Body of pancreas (tissue), 4 donors: ENCODE measurements around the gene NDUFV3. TPM values are rescaled to one million over a fixed set of nuclear protein-coding genes. Genes with fewer than 3 reads are reported as not detected.

Experiments
- ATAC-seq: fragments of 150-250 bp; one replicate; pipeline ENCODE4 v1.9.1; 2016
- DNase-seq, 4 donors: peaks; one replicate each; pipeline ENCODE4 v3.0.0-alpha.2; 2019
- H3K27ac ChIP-seq, 4 donors: fragments of 200-600 bp; sonication (generic); 1 replicate in 3 of 4; 2 replicates in 1 of 4; pipeline versions ENCODE4 v1.5.1 to v1.6.1; 2016 to 2019; ENCODE audit warnings: mild to moderate bottlenecking in 1 of 4, mixed read lengths in 1 of 4, moderate library complexity in 1 of 4
- H3K27me3 ChIP-seq, 2 donors: fragments of 200-600 bp; sonication (generic); one replicate each; pipeline ENCODE4 v1.6.0; 2016; ENCODE audit warnings: mild to moderate bottlenecking in 1 of 2
- H3K36me3 ChIP-seq, 2 donors: fragments of 200-600 bp; sonication (generic); replicated peaks in 1 of 2; 2 replicates each; pipeline ENCODE4 v1.5.1; 2016; ENCODE audit warnings: low read depth in 2 of 2; ENCODE audit not compliant: insufficient read depth in 1 of 2
- H3K4me1 ChIP-seq: fragments of 200-600 bp; sonication (generic); one replicate; pipeline ENCODE4 v1.6.0; 2016
- H3K4me3 ChIP-seq, 2 donors: fragments of 200-600 bp; sonication (generic); 1 replicate in 1 of 2; 2 replicates in 1 of 2; pipeline ENCODE4 v1.5.1; 2016 to 2019
- H3K9me3 ChIP-seq, 3 donors: fragments of 200-600 bp; sonication (generic); 1 replicate in 2 of 3; 2 replicates in 1 of 3; pipeline ENCODE4 v1.5.1; 2016
- CTCF ChIP-seq, 7 experiments: fragments of 450-650 bp in 4 of 7; fragments of 200-600 bp in 3 of 7; sonication (generic) in 3 of 7; IDR thresholded peaks; one replicate each; pipeline ENCODE4 v1.5.1; 2016 to 2019; ENCODE audit warnings: antibody characterized with exemption in 7 of 7
- POLR2A ChIP-seq, 3 donors: fragments of 450-650 bp; IDR thresholded peaks; one replicate each; pipeline ENCODE4 v1.6.1; 2016; ENCODE audit warnings: antibody characterized with exemption in 3 of 3, mild to moderate bottlenecking in 2 of 3
- WGBS, 2 donors: methylation state at CpG; one replicate each; pipeline ENCODE4 v1.1.5; 2017; 5-methylcytosine and 5-hydroxymethylcytosine counted together
- intact Hi-C: fragments of 100-400 bp; cut with DNase I; formaldehyde crosslinking; loops from one replicate; pipeline ENCODE4 v1.15.1; 2023
- total RNA-seq, 2 donors: library from RNA; depleted of rRNA; stranded (reverse); fragments of >200 nt; gene quantifications; one replicate each; pipeline ENCODE4 v1.1.0, GENCODE V29; 2016

NDUFV3 gene
- total RNA-seq, 2 donors from 2014 or later, result 42.3 to 55.0 TPM

DNA sequence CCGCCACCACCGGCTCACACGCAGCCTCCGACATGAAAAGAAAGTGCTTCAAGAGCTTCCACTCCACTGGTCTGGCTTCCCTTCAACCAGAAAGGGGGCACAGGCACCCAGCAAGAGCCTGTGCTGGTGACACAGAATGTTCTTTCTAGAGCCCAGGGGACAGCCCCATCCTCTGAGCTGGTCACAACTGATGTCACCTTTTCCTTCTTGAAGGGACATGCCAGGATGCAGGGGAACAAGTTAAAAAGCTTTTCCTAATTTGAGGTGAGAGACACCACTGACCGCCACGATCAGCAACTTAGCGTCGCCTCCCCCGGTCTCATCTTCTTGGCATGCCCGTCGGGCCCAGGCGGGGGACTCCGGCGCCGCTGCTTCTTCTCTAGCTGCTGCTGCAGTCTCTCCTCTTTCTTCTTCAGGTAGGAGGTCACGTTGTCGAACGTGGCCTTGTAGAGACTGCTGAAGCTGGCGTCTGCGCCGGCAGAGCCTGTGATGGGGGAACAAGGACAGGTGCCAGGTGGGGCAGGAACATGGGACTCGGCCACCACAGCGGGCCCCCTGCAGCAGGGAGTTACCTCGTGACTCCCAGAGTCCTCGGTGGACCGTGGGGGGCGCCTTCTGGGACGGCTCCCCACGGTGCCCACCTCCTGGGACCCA is 43.2 kb upstream of the NDUFV3 start:
- H3K4me1 ChIP-seq, result no peaks in the 10 kb centered on the region
- TF ChIP-seq CTCF (IDR thresholded peaks at IDR 0.05), result no peak
- no peak for TF ChIP-seq POLR2A (IDR thresholded peaks at IDR 0.05)
- intact Hi-C loops, result no loop called here
- no peaks in the 10 kb centered on the region for H3K9me3 ChIP-seq
- peaks cover 0 to 39% of the 10 kb centered on the region in 2 donors for H3K36me3 ChIP-seq
- 87 to 97% methylated on average over 22 to 23 of the region's 29 CpGs for WGBS, 2 donors
- no peak for ATAC-seq
- H3K27me3 ChIP-seq, result no peaks in the 10 kb centered on the region
- H3K27ac ChIP-seq, result no peak overlapping the region
- DNase-seq, result no peak
- no peak overlapping the region for H3K4me3 ChIP-seq

DNA sequence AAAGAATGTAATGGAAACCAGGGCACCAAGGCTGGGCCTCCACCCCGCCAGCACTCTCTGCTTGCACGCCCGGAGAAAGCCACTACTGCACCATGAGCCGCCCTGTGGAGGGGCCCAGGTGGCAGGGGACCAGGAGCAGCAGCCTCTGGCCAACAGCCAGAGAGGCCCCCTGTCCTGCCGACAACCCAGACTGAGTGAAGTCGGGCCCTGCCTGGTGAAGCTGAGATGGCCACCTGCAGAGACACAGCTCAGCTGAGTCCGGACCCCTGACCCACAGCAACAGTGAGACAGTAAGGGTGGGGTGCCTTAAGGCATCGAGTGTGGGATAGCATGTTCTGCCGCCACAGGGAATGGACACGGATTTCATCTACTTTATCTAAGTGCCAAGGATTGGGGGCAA is 42.6 kb upstream of the NDUFV3 start:
- Histone ChIP-seq H3K36me3 (peaks cover 5 to 45% of the 10 kb centered on the region in 2 donors), H3K27ac (no peak overlapping the region), H3K4me1 (no peaks in the 10 kb centered on the region), H3K27me3 (no peaks in the 10 kb centered on the region), H3K9me3 (no peaks in the 10 kb centered on the region), H3K4me3 (no peak overlapping the region)
- no peak for DNase-seq
- 86 to 94% methylated on average over 6 to 10 of the region's 10 CpGs for WGBS, 2 donors
- no peak for TF ChIP-seq CTCF (IDR thresholded peaks at IDR 0.05)
- TF ChIP-seq POLR2A (IDR thresholded peaks at IDR 0.05), result no peak
- intact Hi-C loops, result no loop called here
- ATAC-seq, result no peak

- no peak for ATAC-seq
- Histone ChIP-seq H3K36me3 (peaks cover 8 to 48% of the 10 kb centered on the region in 2 donors), H3K4me1 (no peaks in the 10 kb centered on the region), H3K4me3 (no peak overlapping the region), H3K9me3 (no peaks in the 10 kb centered on the region), H3K27me3 (no peaks in the 10 kb centered on the region), H3K27ac (no peak overlapping the region)
- peak in 1 of 4 donors; percentile 39 for DNase-seq
- TF ChIP-seq CTCF (IDR thresholded peaks at IDR 0.05), result peak in 4 of 7 experiments; percentile 16 to 32 (median 24)
- no peak for TF ChIP-seq POLR2A (IDR thresholded peaks at IDR 0.05)
- intact Hi-C loops, result no loop called here
- 79% methylated on average over 21 of the region's 21 CpGs; no CpG with 5 or more reads in 1 of the 2 donors for WGBS, 2 donors
Observed at GRCh38 chr21:42850866-42851391, 42.2 kb upstream of the NDUFV3 start.

DNA sequence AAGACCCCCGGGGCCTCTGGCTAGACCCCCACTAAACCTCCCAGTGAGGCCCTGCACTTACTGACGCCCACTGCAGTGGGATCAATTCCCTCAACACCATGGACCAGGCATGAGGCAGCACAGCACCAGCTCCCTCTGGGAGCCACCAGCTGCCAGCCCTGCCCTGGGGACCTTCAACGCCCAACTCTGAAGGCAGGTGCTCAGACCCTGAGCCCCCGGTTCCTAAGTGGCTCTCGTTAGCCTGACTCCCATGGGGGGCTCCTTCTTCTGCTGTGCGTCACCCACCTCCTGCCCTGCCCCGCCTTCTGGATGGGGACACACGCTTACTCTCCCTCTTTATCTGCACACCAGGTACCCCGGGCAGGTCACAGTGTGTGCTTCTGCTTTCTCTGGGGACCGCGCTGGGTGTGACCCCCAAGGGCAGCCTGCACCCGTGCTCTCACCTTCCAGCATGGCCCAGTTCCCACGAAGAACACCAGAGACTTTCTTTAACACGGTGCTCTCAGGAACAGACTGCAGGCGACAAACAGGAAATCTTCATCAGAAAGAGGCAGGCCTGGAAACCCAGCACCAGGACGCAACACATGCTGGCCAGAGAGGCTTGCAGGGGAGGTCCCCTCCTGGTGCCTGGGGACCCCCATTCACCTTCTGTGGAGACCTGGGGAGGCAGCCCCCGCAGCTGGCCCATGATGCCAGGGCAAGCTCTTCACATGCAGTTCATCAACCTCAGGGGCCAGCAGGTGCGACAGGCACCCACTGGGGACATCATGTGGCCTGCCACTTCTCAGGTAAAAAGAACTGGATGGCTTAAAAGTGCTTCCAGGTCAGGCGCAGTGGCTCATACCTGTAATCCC is 41.1 kb upstream of the NDUFV3 start:
- intact Hi-C loops, result no loop called here
- peaks cover 8 to 43% of the 10 kb centered on the region in 2 donors for H3K36me3 ChIP-seq
- H3K27ac ChIP-seq, result no peak overlapping the region
- H3K4me3 ChIP-seq, result no peak overlapping the region
- no peaks in the 10 kb centered on the region for H3K4me1 ChIP-seq
- 91 to 95% methylated on average over 16 to 19 of the region's 19 CpGs for WGBS, 2 donors
- H3K27me3 ChIP-seq, result no peaks in the 10 kb centered on the region
- TF ChIP-seq POLR2A (IDR thresholded peaks at IDR 0.05) (no peak), CTCF (IDR thresholded peaks at IDR 0.05) (no peak)
- no peak for DNase-seq
- ATAC-seq, result no peak
- no peaks in the 10 kb centered on the region for H3K9me3 ChIP-seq
